Neutrophil (primary cell): Measurements from ENCODE around the gene ZDHHC11B.
"Not testable (repeated sequence)": the region's sequence is repeated elsewhere in the genome, so short reads cannot be mapped to it uniquely, and the experiment has no call there.

Experiments
- H3K27ac ChIP-seq: fragments of 200-600 bp; sonication (generic); 2 replicates; pipeline ENCODE4 v1.5.1; 2016; ENCODE audit warnings: mild to moderate bottlenecking, moderate library complexity
- H3K27me3 ChIP-seq: fragments of 200-600 bp; sonication (generic); 2 replicates; pipeline ENCODE4 v1.6.0; 2016; ENCODE audit warnings: mild to moderate bottlenecking
- H3K36me3 ChIP-seq: fragments of 200-600 bp; sonication (generic); 2 replicates; pipeline ENCODE4 v1.5.1; 2017
- H3K4me1 ChIP-seq, 2 experiments: fragments of 200-600 bp in 1 of 2; sonication (generic) in 1 of 2; 1 replicate in 1 of 2; 2 replicates in 1 of 2; pipeline versions ENCODE4 v1.5.1 to v1.6.1; 2013 to 2016; ENCODE audit warnings: low read depth in 1 of 2, low read length in 1 of 2, mild to moderate bottlenecking in 1 of 2, moderate library complexity in 1 of 2; ENCODE audit not compliant: control insufficient read depth in 1 of 2, insufficient read depth in 1 of 2
- H3K4me3 ChIP-seq, 2 experiments: fragments of 200-600 bp in 1 of 2; sonication (generic) in 1 of 2; 1 replicate in 1 of 2; 2 replicates in 1 of 2; pipeline ENCODE4 v1.5.1; 2013 to 2016; ENCODE audit warnings: low read depth in 1 of 2, low read length in 1 of 2, mild to moderate bottlenecking in 1 of 2, moderate library complexity in 1 of 2
- H3K9me3 ChIP-seq: fragments of 200-600 bp; sonication (generic); 2 replicates; pipeline ENCODE4 v1.5.1; 2016
- TF ChIP-seq, protein P1 (sequence below): fragments of 200-600 bp; sonication (generic); IDR thresholded peaks from 2 replicates; pipeline ENCODE4 v1.5.1; 2016; ENCODE audit warnings: antibody characterized with exemption

Gene ZDHHC11B

DNA sequence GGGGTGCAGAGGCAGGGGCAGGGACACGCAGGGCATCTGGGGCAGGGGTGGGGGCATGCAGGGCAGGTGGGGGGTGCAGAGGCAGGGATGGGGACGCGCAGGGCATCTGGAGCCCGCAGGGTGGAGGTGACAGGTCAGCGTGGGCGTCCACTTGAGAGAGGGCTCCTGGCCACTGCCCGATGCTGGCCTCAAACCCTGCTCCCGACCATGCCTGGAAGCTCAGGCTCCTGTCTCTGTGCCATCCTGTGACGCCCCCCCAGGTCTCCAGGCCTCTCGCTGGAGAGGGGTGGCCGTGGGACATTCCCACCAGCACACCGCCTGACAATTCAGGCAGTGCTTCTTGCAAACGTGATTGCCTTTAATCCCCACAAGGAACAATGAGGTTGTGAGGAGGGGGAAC is 33.0 kb downstream of the ZDHHC11B start:
- Histone ChIP-seq H3K36me3 (no peaks in the 10 kb centered on the region), H3K27ac (no peak overlapping the region), H3K27me3 (no peaks in the 10 kb centered on the region), H3K9me3 (no peaks in the 10 kb centered on the region), H3K4me1 (no peaks in the 10 kb centered on the region), H3K4me3 (no peak overlapping the region)
- TF ChIP-seq, protein P1, sequence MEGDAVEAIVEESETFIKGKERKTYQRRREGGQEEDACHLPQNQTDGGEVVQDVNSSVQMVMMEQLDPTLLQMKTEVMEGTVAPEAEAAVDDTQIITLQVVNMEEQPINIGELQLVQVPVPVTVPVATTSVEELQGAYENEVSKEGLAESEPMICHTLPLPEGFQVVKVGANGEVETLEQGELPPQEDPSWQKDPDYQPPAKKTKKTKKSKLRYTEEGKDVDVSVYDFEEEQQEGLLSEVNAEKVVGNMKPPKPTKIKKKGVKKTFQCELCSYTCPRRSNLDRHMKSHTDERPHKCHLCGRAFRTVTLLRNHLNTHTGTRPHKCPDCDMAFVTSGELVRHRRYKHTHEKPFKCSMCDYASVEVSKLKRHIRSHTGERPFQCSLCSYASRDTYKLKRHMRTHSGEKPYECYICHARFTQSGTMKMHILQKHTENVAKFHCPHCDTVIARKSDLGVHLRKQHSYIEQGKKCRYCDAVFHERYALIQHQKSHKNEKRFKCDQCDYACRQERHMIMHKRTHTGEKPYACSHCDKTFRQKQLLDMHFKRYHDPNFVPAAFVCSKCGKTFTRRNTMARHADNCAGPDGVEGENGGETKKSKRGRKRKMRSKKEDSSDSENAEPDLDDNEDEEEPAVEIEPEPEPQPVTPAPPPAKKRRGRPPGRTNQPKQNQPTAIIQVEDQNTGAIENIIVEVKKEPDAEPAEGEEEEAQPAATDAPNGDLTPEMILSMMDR = no peak

DNA sequence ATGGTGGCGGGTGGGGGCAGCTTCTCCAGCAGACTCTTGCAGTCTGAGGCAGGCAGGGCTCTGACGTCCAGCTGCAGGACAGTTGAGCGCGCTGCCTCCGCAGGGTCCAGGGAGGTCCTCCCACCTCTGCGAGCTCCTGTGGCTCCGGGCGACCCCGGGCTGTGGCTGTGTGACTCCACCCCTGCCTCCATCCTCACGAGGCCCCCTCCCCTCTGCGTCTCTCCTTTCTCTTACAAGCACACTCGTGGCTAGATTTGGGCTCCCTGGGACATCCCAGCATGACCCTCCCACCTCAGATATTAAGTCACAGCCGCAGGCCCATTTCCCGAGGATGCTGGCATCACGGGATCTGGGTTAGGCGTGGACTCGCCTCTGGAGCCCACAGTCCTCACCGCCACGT is 34.3 kb downstream of the ZDHHC11B start:
- not testable (repeated sequence) for H3K4me1 ChIP-seq, H3K27me3 ChIP-seq, H3K9me3 ChIP-seq, H3K4me3 ChIP-seq, H3K36me3 ChIP-seq, H3K27ac ChIP-seq

DNA sequence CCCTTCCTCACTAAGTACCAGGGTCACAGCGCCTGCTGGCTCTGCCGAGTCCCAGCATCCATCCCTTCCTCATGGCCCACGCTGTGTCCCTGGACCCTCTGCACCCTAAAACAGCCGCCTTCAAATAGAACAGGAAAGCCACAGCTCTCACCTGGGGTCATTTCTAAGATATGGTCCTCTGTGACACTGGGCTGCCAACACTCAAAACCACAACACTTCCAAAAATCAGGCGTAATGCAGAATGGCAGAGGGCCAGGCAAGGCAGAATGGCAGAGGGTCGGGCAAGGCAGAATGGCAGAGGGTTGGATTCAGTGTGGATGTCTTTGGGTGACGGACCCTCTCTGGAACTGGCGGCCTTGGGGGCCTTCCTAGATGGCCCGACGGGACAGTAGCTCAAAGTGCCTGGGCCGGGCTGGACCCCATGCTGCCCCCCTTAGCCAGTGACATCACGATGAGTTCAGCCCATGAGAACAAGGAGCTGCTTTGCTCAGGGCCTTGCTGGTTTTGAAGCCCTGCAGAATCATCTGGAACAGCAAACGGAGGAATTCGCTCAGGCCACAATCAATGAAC is 35.3 kb downstream of the ZDHHC11B start:
- no peak overlapping the region for H3K27ac ChIP-seq
- TF ChIP-seq, protein P1 = no peak
- H3K4me1 ChIP-seq = no peaks in the 10 kb centered on the region
- no peaks in the 10 kb centered on the region for H3K36me3 ChIP-seq
- no peaks in the 10 kb centered on the region for H3K27me3 ChIP-seq
- no peak overlapping the region for H3K4me3 ChIP-seq
- no peaks in the 10 kb centered on the region for H3K9me3 ChIP-seq

DNA sequence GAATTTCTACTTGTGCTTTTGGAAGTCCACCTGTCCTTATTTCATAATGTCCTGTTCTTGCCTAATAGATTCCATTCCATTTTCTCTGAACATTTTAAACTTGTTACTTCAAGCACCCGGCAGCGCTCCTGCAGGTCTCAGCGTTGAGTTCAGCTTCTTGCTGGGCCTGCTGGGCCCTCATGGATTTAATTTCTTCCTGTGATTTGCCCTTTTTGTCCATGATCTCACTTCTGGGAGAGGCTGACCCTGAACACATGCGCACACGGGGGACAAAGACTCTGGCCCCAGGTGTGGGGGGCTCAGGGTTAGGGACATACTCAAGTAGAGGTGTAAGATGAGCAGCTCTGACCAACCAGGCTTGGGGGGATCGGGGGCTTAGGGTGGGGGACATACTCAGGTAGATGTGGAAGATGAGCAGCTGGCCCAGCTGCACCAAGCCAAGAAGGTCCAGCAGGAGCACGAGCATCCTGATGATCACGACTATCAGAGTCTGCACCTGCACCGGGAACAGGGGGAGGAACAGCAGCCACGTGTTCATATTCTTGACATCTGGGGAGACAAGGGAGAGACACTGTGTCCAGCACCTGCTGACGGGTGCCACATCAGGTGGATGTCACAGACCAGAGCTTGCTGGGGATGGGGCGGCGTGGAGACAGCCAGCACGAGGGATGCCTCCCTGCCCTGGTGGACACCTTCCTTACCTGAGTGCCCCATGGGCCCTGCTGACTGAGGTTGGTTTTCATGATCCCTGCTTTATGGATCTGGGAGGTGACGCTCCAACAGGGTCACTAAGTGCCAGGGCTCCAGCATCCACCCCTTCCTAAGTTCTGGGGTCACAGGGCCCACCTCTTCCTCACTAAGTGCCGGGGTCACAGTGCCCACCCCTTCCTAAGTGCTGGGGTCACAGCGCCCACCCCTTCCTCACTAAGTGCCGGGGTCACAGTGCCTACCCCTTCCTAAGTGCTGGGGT is 36.2 kb downstream of the ZDHHC11B start:
- not testable (repeated sequence) for H3K9me3 ChIP-seq, H3K4me1 ChIP-seq, H3K27ac ChIP-seq, H3K4me3 ChIP-seq, H3K36me3 ChIP-seq, H3K27me3 ChIP-seq

DNA sequence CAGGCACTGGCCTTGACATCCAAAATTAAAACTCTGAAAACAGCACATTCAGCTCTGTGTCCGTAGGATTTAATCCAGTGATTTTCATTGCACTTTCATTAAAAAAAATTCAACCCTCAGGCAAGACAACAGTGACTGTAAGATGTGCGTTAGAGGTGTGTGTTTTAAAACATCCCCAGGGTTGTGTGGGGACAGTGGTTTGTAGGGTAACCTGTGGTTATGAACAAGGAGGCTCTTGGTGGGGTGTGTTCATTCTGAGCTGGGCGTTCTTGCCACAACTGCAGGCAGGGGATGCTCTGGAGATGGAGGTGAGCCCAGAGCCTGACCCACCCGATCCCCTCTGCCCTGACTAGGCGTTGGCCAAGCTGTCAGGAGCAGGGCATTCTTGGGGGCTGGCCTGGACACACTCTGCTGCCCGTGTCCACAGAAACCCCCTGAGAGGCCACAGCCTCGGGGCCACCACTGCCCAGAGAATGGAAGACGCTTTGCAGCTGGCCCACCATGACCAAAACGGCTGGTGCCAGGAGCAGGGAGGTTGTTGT is 37.2 kb downstream of the ZDHHC11B start:
- H3K27me3 ChIP-seq, H3K4me1 ChIP-seq, H3K36me3 ChIP-seq, H3K4me3 ChIP-seq, H3K9me3 ChIP-seq, H3K27ac ChIP-seq: not testable (repeated sequence)

DNA sequence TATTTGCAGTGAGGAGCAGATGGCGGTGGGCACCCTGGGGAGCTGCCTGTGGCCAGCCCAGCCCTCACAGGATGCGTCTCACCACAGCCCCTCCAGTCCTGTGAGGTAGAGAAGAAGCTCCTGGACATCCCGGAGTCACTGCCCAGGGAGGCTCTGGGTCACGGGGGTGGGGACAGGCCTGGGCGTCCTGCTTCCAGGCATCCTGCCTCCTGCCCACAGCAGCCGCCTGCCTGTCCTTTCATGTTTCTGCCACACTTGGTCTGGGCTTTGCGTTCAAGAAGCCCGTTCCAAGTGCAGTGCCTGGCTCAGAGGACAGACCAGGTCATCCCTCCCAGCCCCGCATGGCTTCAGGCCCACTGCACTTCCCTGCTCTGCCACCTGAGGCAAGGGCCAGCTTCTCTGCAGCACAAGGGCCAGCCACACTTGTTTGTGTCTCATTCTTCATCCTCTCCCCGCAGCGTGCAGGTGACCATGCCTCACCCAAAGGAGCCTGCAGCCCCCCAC is 38.2 kb downstream of the ZDHHC11B start:
- Histone ChIP-seq H3K4me3 (no peak overlapping the region), H3K36me3 (no peaks in the 10 kb centered on the region), H3K27ac (no peak overlapping the region), H3K4me1 (no peaks in the 10 kb centered on the region), H3K9me3 (no peaks in the 10 kb centered on the region), H3K27me3 (no peaks in the 10 kb centered on the region)
- TF ChIP-seq, protein P1 = no peak

DNA sequence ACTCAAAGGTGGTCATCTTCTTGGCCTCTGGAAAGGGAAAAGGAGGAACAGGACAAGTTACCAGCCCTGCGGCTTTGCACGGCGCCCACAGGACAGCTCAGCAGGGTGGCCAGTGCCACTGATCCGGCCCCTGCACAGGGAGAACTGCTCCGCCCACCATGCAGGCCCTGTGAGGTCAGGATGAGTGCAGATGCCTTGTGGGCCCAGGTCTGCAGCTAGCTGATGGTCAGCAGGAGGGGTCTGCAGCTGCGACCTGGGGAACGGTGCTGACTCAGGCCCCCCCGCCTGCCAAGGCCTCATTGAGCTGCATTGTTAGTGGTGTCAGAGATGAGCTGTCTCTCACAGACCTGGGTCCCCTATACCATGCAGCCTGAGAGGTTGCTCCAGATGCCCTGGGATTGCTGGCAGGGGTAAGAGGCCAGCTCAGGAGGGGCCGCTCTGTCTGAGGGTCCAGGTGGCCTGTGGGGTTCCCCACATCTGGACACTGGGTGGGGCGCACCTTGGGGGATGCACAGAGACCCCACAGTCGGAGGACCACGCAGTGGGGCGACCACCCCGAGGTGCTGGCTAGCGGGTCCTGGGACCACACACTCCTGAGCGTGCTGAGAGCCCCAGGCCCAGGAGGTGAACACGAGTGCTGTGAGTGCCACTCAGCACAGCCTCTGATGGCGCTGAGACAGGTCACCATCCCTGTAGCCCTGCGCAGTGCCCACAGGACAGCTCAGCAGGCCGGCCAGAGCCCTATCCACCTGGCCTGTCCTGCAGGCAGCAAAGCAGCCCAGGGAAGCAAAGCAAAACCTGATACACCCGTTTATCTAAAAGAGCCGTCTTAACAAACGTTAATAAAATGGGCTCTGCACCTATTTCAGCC is 39.0 kb downstream of the ZDHHC11B start:
- H3K4me3 ChIP-seq, H3K36me3 ChIP-seq, H3K9me3 ChIP-seq, H3K27me3 ChIP-seq, H3K4me1 ChIP-seq, H3K27ac ChIP-seq: not testable (repeated sequence)

DNA sequence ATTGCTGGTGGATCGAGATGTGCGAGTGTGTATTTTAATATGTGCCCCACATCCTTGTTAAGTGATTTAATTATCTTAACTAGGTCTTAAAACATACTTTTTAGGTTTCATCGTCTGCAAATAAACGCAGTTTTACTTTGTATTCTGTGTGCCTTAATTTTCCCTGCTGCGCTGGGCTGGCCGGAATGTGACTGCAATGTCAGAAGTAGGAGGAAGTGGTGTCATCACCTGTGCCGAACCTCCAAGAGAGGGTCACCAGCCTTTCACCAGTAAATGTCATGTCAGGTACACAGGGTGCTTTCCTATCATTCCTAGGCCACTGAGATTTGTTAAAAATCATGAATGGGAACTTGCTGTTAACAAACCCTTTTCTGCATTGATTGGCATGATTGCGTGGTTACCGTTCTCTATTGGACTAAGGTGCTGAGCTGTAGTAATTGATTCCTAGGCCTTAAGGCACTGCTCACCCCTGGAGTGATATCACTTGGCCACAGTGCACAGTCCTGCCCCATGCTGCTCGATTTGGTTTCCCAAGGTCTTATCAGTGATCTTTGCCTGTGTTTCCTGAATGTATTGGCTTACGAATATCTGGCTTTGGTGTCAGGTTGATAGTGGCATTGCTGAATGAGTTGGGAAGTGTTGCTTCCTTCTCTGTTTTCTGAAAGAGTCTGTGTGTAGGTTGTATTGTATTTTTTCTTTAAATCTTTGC is 40.7 kb downstream of the ZDHHC11B start:
- not testable (repeated sequence) for H3K4me1 ChIP-seq, H3K27ac ChIP-seq, H3K9me3 ChIP-seq, H3K36me3 ChIP-seq, H3K4me3 ChIP-seq, H3K27me3 ChIP-seq

DNA sequence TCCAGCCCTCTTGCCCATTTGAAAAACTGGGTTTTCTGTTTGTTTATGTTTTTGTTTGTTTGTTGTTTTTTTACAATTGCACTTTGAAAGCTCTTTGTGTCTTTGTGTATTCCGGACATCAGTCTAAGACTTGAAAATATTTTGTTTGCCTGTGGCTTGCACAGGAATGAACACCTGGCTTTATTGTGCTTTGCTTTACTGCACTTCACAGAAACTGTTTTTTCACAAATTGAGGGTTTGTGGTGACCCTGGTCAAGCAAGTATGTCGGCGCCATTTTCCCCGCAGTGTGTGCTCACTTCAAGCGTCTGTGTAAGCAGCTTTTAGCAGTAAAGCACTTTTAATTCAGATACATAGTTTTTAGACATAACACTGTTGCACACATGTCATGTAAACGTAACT is 42.3 kb downstream of the ZDHHC11B start:
- H3K4me3 ChIP-seq, H3K36me3 ChIP-seq, H3K27me3 ChIP-seq, H3K9me3 ChIP-seq, H3K4me1 ChIP-seq, H3K27ac ChIP-seq: not testable (repeated sequence)
